ENCODE results near the gene TENM4. TPM values are rescaled to one million over a fixed set of nuclear protein-coding genes. Genes with fewer than 3 reads are reported as not detected.

TENM4 gene
- total RNA-seq, 2 donors from 2014 or later = 68.2 to 130 TPM

GRCh38 chr11:78846269-78846668 is 594.6 kb downstream of the TENM4 start:
- TF ChIP-seq CTCF (conservative IDR thresholded peaks at IDR 0.05) = no peak
- Mint-ChIP-seq H3K9me3 (no peaks in the 10 kb centered on the region), H3K27me3 (ENCODE audit: insufficient read depth) (no peaks in the 10 kb centered on the region), H3K27ac (no peak overlapping the region), H3K36me3 (ENCODE audit: low read depth) (peaks cover 10% of the 10 kb centered on the region), H3K4me1 (peaks cover 14% of the 10 kb centered on the region), H3K4me3 (no peak overlapping the region)
- Histone ChIP-seq H3K9me3 (ENCODE audit: control insufficient read depth, low read length) (no peaks in the 10 kb centered on the region), H3K9ac (ENCODE audit: extremely low read depth, low read length, poor library complexity, severe bottlenecking) (no peak overlapping the region), H3K27me3 (ENCODE audit: control insufficient read depth, insufficient read depth, low read length, poor library complexity, severe bottlenecking) (no peaks in the 10 kb centered on the region), H3K4me3 (ENCODE audit: low read length) (no peak overlapping the region), H3K27ac (ENCODE audit: low read depth, low read length) (no peak overlapping the region), H3K4me1 (ENCODE audit: control insufficient read depth, insufficient read depth, low read length) (no peaks in the 10 kb centered on the region), H3K36me3 (ENCODE audit: control insufficient read depth, insufficient read depth, low read length) (no peaks in the 10 kb centered on the region)
- no peak for DNase-seq
- WGBS, 2 experiments (ENCODE audit: insufficient coverage in 1 of 2, insufficient read length in 1 of 2) = 85 to 93% methylated on average over 5 of the region's 5 CpGs

- Histone ChIP-seq H3K27ac (ENCODE audit: low read depth, low read length) (no peak overlapping the region), H3K9ac (ENCODE audit: extremely low read depth, low read length, poor library complexity, severe bottlenecking) (no peak overlapping the region), H3K27me3 (ENCODE audit: control insufficient read depth, insufficient read depth, low read length, poor library complexity, severe bottlenecking) (no peaks in the 10 kb centered on the region), H3K4me1 (ENCODE audit: control insufficient read depth, insufficient read depth, low read length) (no peaks in the 10 kb centered on the region), H3K9me3 (ENCODE audit: control insufficient read depth, low read length) (no peaks in the 10 kb centered on the region), H3K4me3 (ENCODE audit: low read length) (no peak overlapping the region), H3K36me3 (ENCODE audit: control insufficient read depth, insufficient read depth, low read length) (no peaks in the 10 kb centered on the region)
- WGBS, 2 experiments (ENCODE audit: insufficient coverage in 1 of 2, insufficient read length in 1 of 2) = 80 to 89% methylated on average over 2 to 6 of the region's 6 CpGs
- no peaks in the 10 kb centered on the region for H3K9me3 Mint-ChIP-seq
- no peak for DNase-seq
- no peak for TF ChIP-seq CTCF (conservative IDR thresholded peaks at IDR 0.05)
- H3K4me1 Mint-ChIP-seq = peaks cover 14% of the 10 kb centered on the region
- H3K36me3 Mint-ChIP-seq (ENCODE audit: low read depth) = peaks cover 10% of the 10 kb centered on the region
- H3K27me3 Mint-ChIP-seq (ENCODE audit: insufficient read depth) = no peaks in the 10 kb centered on the region
- no peak overlapping the region for H3K27ac Mint-ChIP-seq
- H3K4me3 Mint-ChIP-seq = no peak overlapping the region
These were observed 595.3 kb downstream of the TENM4 start for GRCh38 chr11:78845496-78845895.

GRCh38 chr11:78841456-78842060 is 599.3 kb downstream of the TENM4 start:
- peaks cover 13% of the 10 kb centered on the region for H3K4me1 Mint-ChIP-seq
- Histone ChIP-seq H3K9ac (ENCODE audit: extremely low read depth, low read length, poor library complexity, severe bottlenecking) (no peak overlapping the region), H3K27ac (ENCODE audit: low read depth, low read length) (no peak overlapping the region), H3K36me3 (ENCODE audit: control insufficient read depth, insufficient read depth, low read length) (no peaks in the 10 kb centered on the region), H3K27me3 (ENCODE audit: control insufficient read depth, insufficient read depth, low read length, poor library complexity, severe bottlenecking) (no peaks in the 10 kb centered on the region), H3K4me3 (ENCODE audit: low read length) (no peak overlapping the region), H3K9me3 (ENCODE audit: control insufficient read depth, low read length) (no peaks in the 10 kb centered on the region), H3K4me1 (ENCODE audit: control insufficient read depth, insufficient read depth, low read length) (peaks cover 3% of the 10 kb centered on the region)
- H3K36me3 Mint-ChIP-seq (ENCODE audit: low read depth) = peaks cover 8% of the 10 kb centered on the region
- peak; percentile 45 for TF ChIP-seq CTCF (conservative IDR thresholded peaks at IDR 0.05)
- H3K27ac Mint-ChIP-seq = no peak overlapping the region
- 80 to 88% methylated on average over 4 to 5 of the region's 5 CpGs for WGBS, 2 experiments (ENCODE audit: insufficient coverage in 1 of 2, insufficient read length in 1 of 2)
- H3K9me3 Mint-ChIP-seq = no peaks in the 10 kb centered on the region
- no peak overlapping the region for H3K4me3 Mint-ChIP-seq
- peak; percentile 65 for DNase-seq
- H3K27me3 Mint-ChIP-seq (ENCODE audit: insufficient read depth) = no peaks in the 10 kb centered on the region

Data from endodermal cell (in vitro differentiated cells).